H1 (cell line): ENCODE results near the gene PNLIPRP1. TPM values are rescaled to one million over a fixed set of nuclear protein-coding genes. Genes with fewer than 3 reads are reported as not detected.

Source experiments
- ASH2L ChIP-seq: fragments of 200-600, 300-600 bp; sonication (generic); IDR thresholded peaks from one replicate; pipeline ENCODE4 v1.7.1; 2017; ENCODE audit warnings: low read length
- BACH1 ChIP-seq: IDR thresholded peaks from 2 replicates; pipeline ENCODE4 v1.6.1; 2012; ENCODE audit warnings: low read length, improper control_type of control experiment
- polyA plus RNA-seq, 7 experiments: library from polyadenylated mRNA; depleted of rRNA in 3 of 7; stranded (reverse) in 5 of 7; unstranded in 2 of 7; fragments of >200 nt in 5 of 7; fragments of 200-250 nt in 2 of 7; gene quantifications; 1 replicate in 5 of 7; 2 replicates in 1 of 7; 4 replicates in 1 of 7; pipeline versions ENCODE4 v1.2.1 to v1.2.3, GENCODE V29; 2011 to 2013; ENCODE audit warnings: missing spikeins in 2 of 7, mixed read lengths in 2 of 7
- total RNA-seq: library from RNA; stranded (reverse); fragmentation: NEBNext Ultra II Directional; extraction: Animal tissue kit (Norgen Biotek cat#: 25700); gene quantifications from 2 replicates; pipeline ENCODE4 v1.2.1, GENCODE V29; 2021

Gene PNLIPRP1
- total and polyA plus RNA-seq, 2 of the 8 experiments (the other 6 are each of a cell fraction or from before 2014, with no cell fraction given): not detected

DNA sequence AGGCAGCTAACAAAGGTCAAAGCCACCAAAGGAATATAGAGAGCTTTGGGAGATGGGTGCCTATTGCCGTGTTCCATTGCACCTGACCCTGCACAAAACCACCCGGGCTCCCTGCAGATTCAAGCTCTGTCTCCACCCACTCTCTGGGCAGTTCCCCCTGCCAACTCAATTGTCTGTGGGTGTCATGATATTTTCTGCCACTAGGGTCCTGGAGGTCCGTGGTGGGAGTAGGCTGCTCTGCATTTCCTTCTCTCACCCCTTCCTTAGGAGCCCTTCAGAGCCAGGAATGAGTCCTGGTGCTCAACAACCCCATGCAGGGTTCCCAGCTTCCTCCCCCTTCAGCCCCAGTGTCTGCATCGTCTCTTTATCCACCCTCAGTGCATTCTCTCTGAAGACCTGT, 64.1 kb downstream of the PNLIPRP1 start (continued):
- TF ChIP-seq ASH2L (no peak), BACH1 (peak; percentile 33; the same call in 1 of the 2 replicates)
